WTC11 (cell line): Measurements from ENCODE around the gene GPRIN3. TPM values are rescaled to one million over a fixed set of nuclear protein-coding genes. Genes with fewer than 3 reads are reported as not detected.

ENCODE experiments used
- ATAC-seq: fragments of 200-7000 bp; cut with Tn5 transposase; 2 replicates; pipeline ENCODE4 v1.10.0; 2021; ENCODE audit warnings: mild to moderate bottlenecking, moderate library complexity
- CTCF ChIA-PET: fragments of 300-600 bp; sonication (Branson Sonifier 250); formaldehyde crosslinking; loops from one replicate; lab custom pipeline; 2021; ENCODE audit warnings: antibody characterized with exemption; lab: Charles Lee
- POLR2A ChIA-PET: fragments of 350-600 bp; sonication (Branson Sonifier 250); formaldehyde crosslinking; loops from one replicate; lab custom pipeline; 2021; ENCODE audit warnings: antibody characterized with exemption; lab: Charles Lee
- DNase-seq: peaks from one replicate; pipeline ENCODE4 v3.0.0; 2021; ENCODE audit warnings: low spot score
- H3K27ac Mint-ChIP-seq: 2 replicates; pipeline ENCODE4 v1.8.0; 2021; ENCODE audit warnings: mixed read lengths
- H3K27me3 Mint-ChIP-seq: 2 replicates; pipeline ENCODE4 v1.8.0; 2021; ENCODE audit warnings: low read depth, mild to moderate bottlenecking, moderate library complexity, mixed read lengths
- H3K36me3 Mint-ChIP-seq: 2 replicates; pipeline ENCODE4 v1.8.0; 2021; ENCODE audit warnings: mixed read lengths
- H3K4me1 Mint-ChIP-seq: 2 replicates; pipeline ENCODE4 v1.8.0; 2022; ENCODE audit warnings: mixed read lengths
- H3K4me3 Mint-ChIP-seq: 2 replicates; pipeline ENCODE4 v1.8.0; 2021; ENCODE audit warnings: mild to moderate bottlenecking, moderate library complexity, mixed read lengths
- H3K9me3 Mint-ChIP-seq: 2 replicates; pipeline ENCODE4 v1.8.0; 2021; ENCODE audit warnings: mixed read lengths
- CREB1 ChIP-seq: sonication (generic); formaldehyde crosslinking; IDR thresholded peaks from 2 replicates; pipeline ENCODE4 v1.8.0; 2023; ENCODE audit warnings: mild to moderate bottlenecking, missing genetic modification reagents
- E2F1 ChIP-seq: sonication (generic); formaldehyde crosslinking; IDR thresholded peaks from 2 replicates; pipeline ENCODE4 v1.8.0; 2022; ENCODE audit warnings: mild to moderate bottlenecking, missing genetic modification reagents
- E2F5 ChIP-seq: sonication (generic); formaldehyde crosslinking; IDR thresholded peaks from 2 replicates; pipeline ENCODE4 v1.8.1; 2022; ENCODE audit warnings: mild to moderate bottlenecking, moderate library complexity, missing genetic modification reagents
- ETV6 ChIP-seq: sonication (generic); formaldehyde crosslinking; IDR thresholded peaks from 2 replicates; pipeline ENCODE4 v1.8.1; 2022; ENCODE audit warnings: mild to moderate bottlenecking, missing genetic modification reagents
- FOXP1 ChIP-seq: sonication (generic); formaldehyde crosslinking; IDR thresholded peaks from 2 replicates; pipeline ENCODE4 v1.8.0; 2022; ENCODE audit warnings: missing genetic modification reagents, mild to moderate bottlenecking, moderate library complexity, borderline replicate concordance
- NR1H2 ChIP-seq: sonication (generic); formaldehyde crosslinking; IDR thresholded peaks from 2 replicates; pipeline ENCODE4 v1.9.0; 2021; ENCODE audit warnings: mild to moderate bottlenecking, moderate library complexity, missing genetic modification reagents
- OVOL2 ChIP-seq: fragments of 250-450 bp; sonication (Bioruptor Pico); IDR thresholded peaks from 2 replicates; pipeline ENCODE4 v1.9.0; 2021; ENCODE audit warnings: mild to moderate bottlenecking, borderline replicate concordance
- SMAD3 ChIP-seq: sonication (generic); formaldehyde crosslinking; IDR thresholded peaks from 2 replicates; pipeline ENCODE4 v1.8.0; 2022; ENCODE audit warnings: missing genetic modification reagents, mild to moderate bottlenecking, borderline replicate concordance
- SMAD4 ChIP-seq: sonication (generic); formaldehyde crosslinking; IDR thresholded peaks from 2 replicates; pipeline ENCODE4 v1.8.0; 2022; ENCODE audit warnings: mild to moderate bottlenecking, missing genetic modification reagents
- USF2 ChIP-seq: sonication (generic); formaldehyde crosslinking; IDR thresholded peaks from 2 replicates; pipeline ENCODE4 v1.8.1; 2023; ENCODE audit warnings: mild to moderate bottlenecking, missing genetic modification reagents, moderate library complexity
- ZNF263 ChIP-seq: sonication (generic); formaldehyde crosslinking; IDR thresholded peaks from 2 replicates; pipeline ENCODE4 v1.8.1; 2022; ENCODE audit warnings: low read depth, mild to moderate bottlenecking, moderate library complexity, missing genetic modification reagents
- ZNF281 ChIP-seq: sonication (generic); formaldehyde crosslinking; IDR thresholded peaks from 2 replicates; pipeline ENCODE4 v1.8.0; 2023; ENCODE audit warnings: mild to moderate bottlenecking, missing genetic modification reagents
- ZNF396 ChIP-seq: fragments of 250-450 bp; sonication (Bioruptor Pico); IDR thresholded peaks from 2 replicates; pipeline ENCODE4 v1.8.0; 2021; ENCODE audit warnings: mild to moderate bottlenecking, moderate library complexity, borderline replicate concordance
- ZNF423 ChIP-seq: fragments of 250-450 bp; sonication (Bioruptor Pico); IDR thresholded peaks from 2 replicates; pipeline ENCODE4 v2.1.2; 2022; ENCODE audit warnings: mild to moderate bottlenecking, moderate library complexity
- total RNA-seq: library from RNA; stranded (reverse); gene quantifications from 3 replicates; pipeline ENCODE4 v1.2.3, GENCODE V29; 2021
- TF ChIP-seq, protein P1 (sequence below): sonication (generic); formaldehyde crosslinking; IDR thresholded peaks from 2 replicates; pipeline ENCODE4 v1.8.0; 2022; ENCODE audit warnings: missing genetic modification reagents
- TF ChIP-seq, protein P2 (sequence below): fragments of 250-450 bp; sonication (Bioruptor Pico); IDR thresholded peaks from 2 replicates; pipeline ENCODE4 v1.9.0; 2021; ENCODE audit warnings: mild to moderate bottlenecking
- TF ChIP-seq, protein P3 (sequence below): fragments of 250-450 bp; sonication (Bioruptor Pico); IDR thresholded peaks from 2 replicates; pipeline ENCODE4 v1.9.0; 2021; ENCODE audit warnings: mild to moderate bottlenecking
- TF ChIP-seq, protein P4 (sequence below): sonication (generic); formaldehyde crosslinking; IDR thresholded peaks from 2 replicates; pipeline ENCODE4 v1.8.0; 2022; ENCODE audit warnings: mild to moderate bottlenecking, missing genetic modification reagents

The GPRIN3 gene
- total RNA-seq, 1 experiment from 2014 or later = 2.0 TPM

DNA sequence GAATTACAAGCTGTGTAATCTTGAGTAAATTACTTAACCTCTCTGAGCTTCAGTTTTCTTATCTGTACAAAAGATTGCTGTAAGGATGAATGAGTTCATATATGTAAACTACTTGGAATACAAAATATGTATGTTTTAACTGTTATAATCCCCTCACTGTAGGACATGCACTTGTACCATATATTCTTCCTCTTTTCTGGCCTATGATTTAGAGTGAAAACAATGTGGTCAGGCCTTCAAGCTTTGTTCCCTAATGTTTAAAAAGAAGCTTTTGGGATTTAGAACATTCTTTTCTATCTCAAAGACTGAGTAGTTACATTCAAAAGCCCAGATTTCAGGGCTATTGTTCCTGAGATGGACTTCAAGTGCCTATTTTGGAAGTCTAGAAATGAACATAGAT is 26.7 kb upstream of the GPRIN3 start:
- CTCF ChIA-PET = no interaction called here
- no peak for TF ChIP-seq ZNF423 (CRISPR knock-in tag)
- no peak for TF ChIP-seq USF2 (CRISPR knock-in tag)
- TF ChIP-seq ETV6 = no peak
- TF ChIP-seq E2F1 (CRISPR knock-in tag) = no peak
- no peak for TF ChIP-seq SMAD4 (CRISPR knock-in tag)
- TF ChIP-seq CREB1 (CRISPR knock-in tag) = no peak
- TF ChIP-seq ZNF396 (CRISPR knock-in tag) = no peak
- ATAC-seq = no peak
- no peak for DNase-seq
- Mint-ChIP-seq H3K27me3 (no peaks in the 10 kb centered on the region; the same call in 1 of the 2 replicates), H3K36me3 (no peaks in the 10 kb centered on the region), H3K27ac (no peak overlapping the region), H3K4me3 (no peak overlapping the region), H3K4me1 (peaks cover 8% of the 10 kb centered on the region), H3K9me3 (no peaks in the 10 kb centered on the region)
- POLR2A ChIA-PET = no interaction called here

- ATAC-seq (no peak; the same call in 1 of the 2 replicates), DNase-seq (no peak)
- ChIA-PET POLR2A (no interaction called here), CTCF (no interaction called here)
- Mint-ChIP-seq H3K4me1 (peaks cover 8% of the 10 kb centered on the region), H3K9me3 (peaks cover 5% of the 10 kb centered on the region; the same call in 1 of the 2 replicates), H3K27me3 (no peaks in the 10 kb centered on the region; the same call in 1 of the 2 replicates), H3K27ac (no peak overlapping the region), H3K36me3 (no peaks in the 10 kb centered on the region), H3K4me3 (no peak overlapping the region)
- TF ChIP-seq, protein P1, sequence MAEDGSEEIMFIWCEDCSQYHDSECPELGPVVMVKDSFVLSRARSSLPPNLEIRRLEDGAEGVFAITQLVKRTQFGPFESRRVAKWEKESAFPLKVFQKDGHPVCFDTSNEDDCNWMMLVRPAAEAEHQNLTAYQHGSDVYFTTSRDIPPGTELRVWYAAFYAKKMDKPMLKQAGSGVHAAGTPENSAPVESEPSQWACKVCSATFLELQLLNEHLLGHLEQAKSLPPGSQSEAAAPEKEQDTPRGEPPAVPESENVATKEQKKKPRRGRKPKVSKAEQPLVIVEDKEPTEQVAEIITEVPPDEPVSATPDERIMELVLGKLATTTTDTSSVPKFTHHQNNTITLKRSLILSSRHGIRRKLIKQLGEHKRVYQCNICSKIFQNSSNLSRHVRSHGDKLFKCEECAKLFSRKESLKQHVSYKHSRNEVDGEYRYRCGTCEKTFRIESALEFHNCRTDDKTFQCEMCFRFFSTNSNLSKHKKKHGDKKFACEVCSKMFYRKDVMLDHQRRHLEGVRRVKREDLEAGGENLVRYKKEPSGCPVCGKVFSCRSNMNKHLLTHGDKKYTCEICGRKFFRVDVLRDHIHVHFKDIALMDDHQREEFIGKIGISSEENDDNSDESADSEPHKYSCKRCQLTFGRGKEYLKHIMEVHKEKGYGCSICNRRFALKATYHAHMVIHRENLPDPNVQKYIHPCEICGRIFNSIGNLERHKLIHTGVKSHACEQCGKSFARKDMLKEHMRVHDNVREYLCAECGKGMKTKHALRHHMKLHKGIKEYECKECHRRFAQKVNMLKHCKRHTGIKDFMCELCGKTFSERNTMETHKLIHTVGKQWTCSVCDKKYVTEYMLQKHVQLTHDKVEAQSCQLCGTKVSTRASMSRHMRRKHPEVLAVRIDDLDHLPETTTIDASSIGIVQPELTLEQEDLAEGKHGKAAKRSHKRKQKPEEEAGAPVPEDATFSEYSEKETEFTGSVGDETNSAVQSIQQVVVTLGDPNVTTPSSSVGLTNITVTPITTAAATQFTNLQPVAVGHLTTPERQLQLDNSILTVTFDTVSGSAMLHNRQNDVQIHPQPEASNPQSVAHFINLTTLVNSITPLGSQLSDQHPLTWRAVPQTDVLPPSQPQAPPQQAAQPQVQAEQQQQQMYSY (CRISPR knock-in tag) = no peak
- no peak for TF ChIP-seq ZNF263 (CRISPR knock-in tag)
- TF ChIP-seq OVOL2 (CRISPR knock-in tag) = no peak
- TF ChIP-seq, protein P2, sequence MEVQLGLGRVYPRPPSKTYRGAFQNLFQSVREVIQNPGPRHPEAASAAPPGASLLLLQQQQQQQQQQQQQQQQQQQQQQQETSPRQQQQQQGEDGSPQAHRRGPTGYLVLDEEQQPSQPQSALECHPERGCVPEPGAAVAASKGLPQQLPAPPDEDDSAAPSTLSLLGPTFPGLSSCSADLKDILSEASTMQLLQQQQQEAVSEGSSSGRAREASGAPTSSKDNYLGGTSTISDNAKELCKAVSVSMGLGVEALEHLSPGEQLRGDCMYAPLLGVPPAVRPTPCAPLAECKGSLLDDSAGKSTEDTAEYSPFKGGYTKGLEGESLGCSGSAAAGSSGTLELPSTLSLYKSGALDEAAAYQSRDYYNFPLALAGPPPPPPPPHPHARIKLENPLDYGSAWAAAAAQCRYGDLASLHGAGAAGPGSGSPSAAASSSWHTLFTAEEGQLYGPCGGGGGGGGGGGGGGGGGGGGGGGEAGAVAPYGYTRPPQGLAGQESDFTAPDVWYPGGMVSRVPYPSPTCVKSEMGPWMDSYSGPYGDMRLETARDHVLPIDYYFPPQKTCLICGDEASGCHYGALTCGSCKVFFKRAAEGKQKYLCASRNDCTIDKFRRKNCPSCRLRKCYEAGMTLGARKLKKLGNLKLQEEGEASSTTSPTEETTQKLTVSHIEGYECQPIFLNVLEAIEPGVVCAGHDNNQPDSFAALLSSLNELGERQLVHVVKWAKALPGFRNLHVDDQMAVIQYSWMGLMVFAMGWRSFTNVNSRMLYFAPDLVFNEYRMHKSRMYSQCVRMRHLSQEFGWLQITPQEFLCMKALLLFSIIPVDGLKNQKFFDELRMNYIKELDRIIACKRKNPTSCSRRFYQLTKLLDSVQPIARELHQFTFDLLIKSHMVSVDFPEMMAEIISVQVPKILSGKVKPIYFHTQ (CRISPR knock-in tag) = no peak
- TF ChIP-seq, protein P3, sequence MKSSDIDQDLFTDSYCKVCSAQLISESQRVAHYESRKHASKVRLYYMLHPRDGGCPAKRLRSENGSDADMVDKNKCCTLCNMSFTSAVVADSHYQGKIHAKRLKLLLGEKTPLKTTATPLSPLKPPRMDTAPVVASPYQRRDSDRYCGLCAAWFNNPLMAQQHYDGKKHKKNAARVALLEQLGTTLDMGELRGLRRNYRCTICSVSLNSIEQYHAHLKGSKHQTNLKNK (CRISPR knock-in tag) = no peak
- TF ChIP-seq FOXP1 (CRISPR knock-in tag) = no peak
- TF ChIP-seq NR1H2 (CRISPR knock-in tag) = no peak
- TF ChIP-seq SMAD3 (CRISPR knock-in tag) = no peak
- TF ChIP-seq ZNF281 (CRISPR knock-in tag) = no peak
- TF ChIP-seq, protein P4, sequence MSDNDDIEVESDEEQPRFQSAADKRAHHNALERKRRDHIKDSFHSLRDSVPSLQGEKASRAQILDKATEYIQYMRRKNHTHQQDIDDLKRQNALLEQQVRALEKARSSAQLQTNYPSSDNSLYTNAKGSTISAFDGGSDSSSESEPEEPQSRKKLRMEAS (CRISPR knock-in tag) = no peak
- no peak for TF ChIP-seq E2F5 (CRISPR knock-in tag)
Measured at GRCh38 chr4:89331686-89332544, 24.3 kb upstream of the GPRIN3 start.
